ENCODE measurements around the gene DIDO1.

Gene DIDO1

GRCh38 chr20:62967628-62968351 lies 41.5 kb upstream of the DIDO1 start:
- no peaks in the 10 kb centered on the region for H3K79me2 ChIP-seq (ENCODE audit: low read length)

GRCh38 chr20:62967149-62967501 lies 40.8 kb upstream of the DIDO1 start:
- H3K36me3 ChIP-seq (replicated peaks; ENCODE audit: insufficient read depth, low read length), result no peaks in the 10 kb centered on the region
- H3K79me2 ChIP-seq (ENCODE audit: low read length), result no peaks in the 10 kb centered on the region
- no peaks in the 10 kb centered on the region for H3K9me2 ChIP-seq (replicated peaks; ENCODE audit: insufficient read depth, low read length)
- H3K27me3 ChIP-seq (replicated peaks; ENCODE audit: insufficient read depth, low read length), result peaks cover 81% of the 10 kb centered on the region
- H3F3A ChIP-seq (ENCODE audit: insufficient read depth, low read length), result no peaks in the 10 kb centered on the region
- H3K4me3 ChIP-seq (ENCODE audit: low read length), result no peak overlapping the region
- no peak overlapping the region for H2AFZ ChIP-seq (ENCODE audit: low read length)
- no peak overlapping the region for H3K27ac ChIP-seq (ENCODE audit: low read length)
- H3K9ac ChIP-seq (ENCODE audit: low read length), result no peak overlapping the region
- H4K20me1 ChIP-seq (ENCODE audit: insufficient read depth, low read length), result no peaks in the 10 kb centered on the region
- no peak for TF ChIP-seq EZH2phosphoT487 (IDR thresholded peaks at IDR 0.05; ENCODE audit: low read length)
- no peak for TF ChIP-seq CTCF (IDR thresholded peaks at IDR 0.05; ENCODE audit: low read length)
- TF ChIP-seq EZH2 (optimal IDR thresholded peaks at IDR 0.05; ENCODE audit: low read depth, low read length), result no peak
- no peak overlapping the region for H3K4me2 ChIP-seq (ENCODE audit: low read depth, low read length)
- no peaks in the 10 kb centered on the region for H3K4me1 ChIP-seq (ENCODE audit: low read length)
- no peak for DNase-seq
- no peaks in the 10 kb centered on the region for H3K9me3 ChIP-seq (replicated peaks; ENCODE audit: insufficient read depth, low read length)

More at GRCh38 chr20:62967628-62968351, 41.5 kb upstream of the DIDO1 start:
- H3K27ac ChIP-seq (ENCODE audit: low read length), result no peak overlapping the region
- no peaks in the 10 kb centered on the region for H3K9me2 ChIP-seq (replicated peaks; ENCODE audit: insufficient read depth, low read length)
- no peaks in the 10 kb centered on the region for H3K4me1 ChIP-seq (ENCODE audit: low read length)
- no peaks in the 10 kb centered on the region for H3K9me3 ChIP-seq (replicated peaks; ENCODE audit: insufficient read depth, low read length)
- H3F3A ChIP-seq (ENCODE audit: insufficient read depth, low read length), result no peaks in the 10 kb centered on the region
- no peak overlapping the region for H3K4me2 ChIP-seq (ENCODE audit: low read depth, low read length)
- H4K20me1 ChIP-seq (ENCODE audit: insufficient read depth, low read length), result no peaks in the 10 kb centered on the region
- H3K27me3 ChIP-seq (replicated peaks; ENCODE audit: insufficient read depth, low read length), result peaks cover 80% of the 10 kb centered on the region
- DNase-seq, result no peak
- TF ChIP-seq EZH2 (optimal IDR thresholded peaks at IDR 0.05; ENCODE audit: low read depth, low read length) (no peak), EZH2phosphoT487 (IDR thresholded peaks at IDR 0.05; ENCODE audit: low read length) (no peak), CTCF (IDR thresholded peaks at IDR 0.05; ENCODE audit: low read length) (no peak)
- no peak overlapping the region for H3K4me3 ChIP-seq (ENCODE audit: low read length)
- H2AFZ ChIP-seq (ENCODE audit: low read length), result no peak overlapping the region
- H3K36me3 ChIP-seq (replicated peaks; ENCODE audit: insufficient read depth, low read length), result no peaks in the 10 kb centered on the region
- H3K9ac ChIP-seq (ENCODE audit: low read length), result no peak overlapping the region

- Histone ChIP-seq H3K36me3 (replicated peaks; ENCODE audit: insufficient read depth, low read length) (no peaks in the 10 kb centered on the region), H4K20me1 (ENCODE audit: insufficient read depth, low read length) (no peaks in the 10 kb centered on the region), H3K9me3 (replicated peaks; ENCODE audit: insufficient read depth, low read length) (no peaks in the 10 kb centered on the region), H3K27me3 (replicated peaks; ENCODE audit: insufficient read depth, low read length) (peaks cover 82% of the 10 kb centered on the region), H3K27ac (ENCODE audit: low read length) (no peak overlapping the region), H3K4me1 (ENCODE audit: low read length) (no peaks in the 10 kb centered on the region), H3F3A (ENCODE audit: insufficient read depth, low read length) (no peaks in the 10 kb centered on the region), H2AFZ (ENCODE audit: low read length) (no peak overlapping the region), H3K9ac (ENCODE audit: low read length) (no peak overlapping the region), H3K4me3 (ENCODE audit: low read length) (no peak overlapping the region), H3K4me2 (ENCODE audit: low read depth, low read length) (no peak overlapping the region), H3K79me2 (ENCODE audit: low read length) (no peaks in the 10 kb centered on the region), H3K9me2 (replicated peaks; ENCODE audit: insufficient read depth, low read length) (no peaks in the 10 kb centered on the region)
- DNase-seq, result no peak
- TF ChIP-seq CTCF (IDR thresholded peaks at IDR 0.05; ENCODE audit: low read length) (no peak), EZH2phosphoT487 (IDR thresholded peaks at IDR 0.05; ENCODE audit: low read length) (no peak), EZH2 (optimal IDR thresholded peaks at IDR 0.05; ENCODE audit: low read depth, low read length) (no peak)
Observed at GRCh38 chr20:62966212-62967148, 40.2 kb upstream of the DIDO1 start.
